BLaER1 (cell line): Measurements from ENCODE around the gene LZIC.

Experiments used
- H3K27ac ChIP-seq: shearing (Covaris generic); formaldehyde crosslinking; 2 replicates; pipeline ENCODE4 v1.8.1; 2022
- H3K27me3 ChIP-seq: shearing (Covaris generic); formaldehyde crosslinking; 2 replicates; pipeline ENCODE4 v1.8.1; 2022
- H3K36me3 ChIP-seq: shearing (Covaris generic); formaldehyde crosslinking; 2 replicates; pipeline ENCODE4 v1.8.1; 2022
- H3K4me1 ChIP-seq: shearing (Covaris generic); formaldehyde crosslinking; 2 replicates; pipeline ENCODE4 v1.8.1; 2022
- H3K4me2 ChIP-seq: shearing (Covaris generic); formaldehyde crosslinking; 2 replicates; pipeline ENCODE4 v1.8.1; 2022
- H3K4me3 ChIP-seq: shearing (Covaris generic); formaldehyde crosslinking; 2 replicates; pipeline ENCODE4 v1.8.1; 2022
- H3K9ac ChIP-seq: shearing (Covaris generic); formaldehyde crosslinking; 2 replicates; pipeline ENCODE4 v1.8.1; 2022
- H3K9me3 ChIP-seq: shearing (Covaris generic); formaldehyde crosslinking; 2 replicates; pipeline ENCODE4 v1.8.1; 2022
- H4K20me1 ChIP-seq: shearing (Covaris generic); formaldehyde crosslinking; 2 replicates; pipeline ENCODE4 v1.8.1; 2022
- Cebpa-rat ChIP-seq: shearing (Covaris generic); IDR thresholded peaks from 2 replicates; pipeline ENCODE4 v1.8.1; 2022

The LZIC gene

DNA sequence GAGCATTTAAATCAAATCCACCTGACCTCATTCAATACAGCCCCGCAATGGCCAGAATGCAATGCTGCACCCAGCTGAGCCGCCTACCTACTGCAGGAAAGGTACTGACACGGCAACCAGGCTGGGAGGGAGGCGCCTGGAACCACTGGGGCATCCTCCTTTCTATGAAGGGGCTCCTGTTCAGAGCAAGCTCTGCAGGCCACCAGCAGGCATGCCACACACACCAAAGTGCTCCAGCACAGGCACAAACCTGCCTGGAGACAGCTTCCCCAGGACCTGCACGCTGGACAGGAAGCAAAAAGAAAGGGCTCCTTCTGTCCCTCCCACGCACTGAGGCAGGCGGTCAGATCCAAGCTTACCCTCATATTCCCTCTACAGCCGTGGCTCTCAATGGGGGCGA lies 54.3 kb downstream of the LZIC start:
- no peak for TF ChIP-seq Cebpa-rat
- H3K4me1 ChIP-seq, result peaks cover 56% of the 10 kb centered on the region
- peak overlapping the region; percentile 86 for H3K4me2 ChIP-seq
- H3K36me3 ChIP-seq, result peaks cover 6% of the 10 kb centered on the region; the same call in 1 of the 2 replicates
- no peak overlapping the region for H3K4me3 ChIP-seq
- H4K20me1 ChIP-seq, result peaks cover 49% of the 10 kb centered on the region
- H3K27ac ChIP-seq, result no peak overlapping the region; the same call in 1 of the 2 replicates
- no peaks in the 10 kb centered on the region for H3K9me3 ChIP-seq
- no peak overlapping the region for H3K9ac ChIP-seq
- no peaks in the 10 kb centered on the region; the same call in 1 of the 2 replicates for H3K27me3 ChIP-seq

DNA sequence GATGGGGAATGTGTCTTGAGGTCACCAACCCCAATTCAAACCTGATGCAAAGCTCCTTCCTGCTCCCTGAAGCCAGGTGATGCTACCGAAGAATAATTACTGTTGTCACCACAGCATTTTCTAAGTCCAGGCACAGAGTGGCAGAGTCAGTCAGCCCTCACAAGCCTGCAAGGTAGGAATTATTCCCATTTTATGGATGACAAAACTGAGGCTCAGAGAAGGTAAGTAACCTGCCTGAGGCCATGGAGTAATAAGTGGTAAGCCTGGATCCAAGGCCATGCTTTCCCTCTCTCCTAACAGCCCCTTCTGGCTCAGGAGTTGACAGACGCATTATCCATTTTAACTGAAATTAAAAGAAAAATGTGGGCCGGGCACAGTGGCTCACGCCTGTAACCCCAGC lies 56.1 kb downstream of the LZIC start:
- Histone ChIP-seq H3K9me3 (no peaks in the 10 kb centered on the region), H3K27me3 (peaks cover 8% of the 10 kb centered on the region; the same call in 1 of the 2 replicates), H4K20me1 (peaks cover 67% of the 10 kb centered on the region), H3K9ac (no peak overlapping the region), H3K4me2 (no peak overlapping the region), H3K4me3 (no peak overlapping the region), H3K27ac (no peak overlapping the region), H3K4me1 (peaks cover 48% of the 10 kb centered on the region), H3K36me3 (peaks cover 6% of the 10 kb centered on the region; the same call in 1 of the 2 replicates)
- TF ChIP-seq Cebpa-rat, result no peak

DNA sequence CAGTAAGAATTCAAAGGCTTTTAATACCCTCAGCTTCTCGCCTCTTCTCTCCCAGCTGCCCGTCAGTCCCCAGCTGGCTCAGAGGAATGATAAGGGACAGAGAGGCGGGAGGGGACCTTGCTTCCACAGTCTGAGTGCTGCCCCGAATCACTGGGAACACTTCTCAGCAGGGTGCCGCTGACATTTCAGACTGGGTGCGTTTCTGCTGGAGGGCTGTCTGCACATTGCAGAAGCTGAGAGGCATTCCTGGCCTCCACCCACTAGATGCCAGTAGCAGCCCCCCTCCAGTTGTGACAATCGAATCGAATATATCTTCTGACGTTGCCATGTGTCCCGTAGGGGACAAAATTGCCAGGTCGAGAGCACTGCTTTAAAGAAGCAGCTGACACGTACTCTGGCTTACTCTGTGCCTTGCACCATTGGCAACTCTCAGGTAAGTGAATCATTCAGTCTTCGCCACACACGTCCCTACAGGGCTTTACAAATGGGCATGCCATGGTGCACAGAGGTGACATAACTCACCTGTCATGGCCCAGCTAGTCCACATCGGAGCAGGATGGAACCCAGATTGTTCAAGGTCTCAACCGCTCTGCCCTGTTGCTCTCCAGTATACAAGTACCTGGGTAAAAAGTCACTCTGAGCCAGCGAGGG lies 57.0 kb downstream of the LZIC start:
- H3K27ac ChIP-seq, result no peak overlapping the region
- H3K27me3 ChIP-seq, result peaks cover 8% of the 10 kb centered on the region; the same call in 1 of the 2 replicates
- H3K4me3 ChIP-seq, result no peak overlapping the region
- no peaks in the 10 kb centered on the region for H3K9me3 ChIP-seq
- H3K36me3 ChIP-seq, result peaks cover 6% of the 10 kb centered on the region; the same call in 1 of the 2 replicates
- H3K4me2 ChIP-seq, result no peak overlapping the region
- H3K4me1 ChIP-seq, result peaks cover 48% of the 10 kb centered on the region
- H4K20me1 ChIP-seq, result peaks cover 75% of the 10 kb centered on the region
- TF ChIP-seq Cebpa-rat, result no peak
- no peak overlapping the region for H3K9ac ChIP-seq

DNA sequence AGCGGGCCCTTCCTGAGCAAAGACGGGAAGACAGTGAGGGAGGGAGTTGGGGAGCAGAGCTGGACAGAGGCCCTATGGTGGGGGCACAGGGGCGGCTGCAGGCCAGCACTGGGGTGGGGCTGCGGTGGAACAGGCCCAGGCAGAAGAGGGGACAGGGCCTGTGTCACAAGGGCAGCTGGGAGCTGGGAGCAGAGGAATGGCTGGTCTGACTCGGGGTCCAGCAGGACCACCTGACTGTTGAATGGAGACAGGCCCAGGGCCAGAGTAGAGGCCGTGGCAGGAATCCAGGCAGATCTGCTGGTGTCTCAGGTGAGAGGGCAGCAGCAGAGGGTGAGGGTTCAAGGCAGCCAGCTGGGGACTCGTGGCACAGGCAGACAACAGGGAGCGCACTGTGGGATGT lies 58.4 kb downstream of the LZIC start:
- Histone ChIP-seq H3K4me3 (no peak overlapping the region), H4K20me1 (peaks cover 80% of the 10 kb centered on the region)

DNA sequence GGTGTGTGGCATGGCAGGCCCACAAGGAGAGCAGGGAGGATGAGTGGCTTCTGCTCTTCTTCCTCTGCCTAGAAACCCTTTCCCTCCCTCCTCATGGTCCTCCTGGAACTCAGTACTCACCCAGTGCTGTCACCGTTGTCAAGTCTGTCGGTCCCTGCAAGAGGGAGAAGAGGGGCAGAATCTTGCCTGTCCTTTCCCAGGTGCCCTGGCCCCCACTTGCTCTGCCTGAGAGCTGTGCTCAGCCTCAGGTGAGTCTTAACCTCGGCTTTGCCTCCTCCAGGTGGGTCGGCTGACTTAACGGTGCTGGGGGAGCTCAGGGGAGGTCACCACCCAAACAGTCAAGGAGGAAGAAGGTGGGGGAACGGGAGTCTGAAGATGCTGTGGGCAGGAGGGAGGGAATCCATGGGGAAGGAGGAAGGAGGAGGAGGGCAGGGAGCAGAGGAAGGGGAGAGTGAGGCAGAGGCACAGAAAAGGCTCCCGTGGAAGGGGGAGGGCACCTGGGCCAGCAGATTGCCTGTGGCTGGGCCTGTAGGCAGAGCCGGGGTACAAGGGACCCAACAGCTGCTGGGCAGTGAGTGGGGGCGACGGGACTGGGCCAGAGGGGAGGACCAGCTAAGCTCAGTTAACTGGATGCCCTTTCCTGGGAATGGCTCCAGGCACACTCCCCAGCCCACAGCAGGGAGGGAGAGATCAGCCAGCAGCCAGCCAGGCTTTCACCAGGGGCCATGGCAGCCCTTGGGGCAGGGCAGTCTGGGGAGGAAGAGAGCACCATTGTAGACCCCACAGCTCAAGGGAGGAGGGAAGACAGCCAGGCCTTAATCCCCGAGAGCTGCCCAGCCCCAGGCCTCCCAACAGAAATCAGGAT lies 59.4 kb downstream of the LZIC start:
- no peak overlapping the region for H3K9ac ChIP-seq
- H3K4me1 ChIP-seq, result peaks cover 30% of the 10 kb centered on the region
- H3K36me3 ChIP-seq, result peaks cover 6% of the 10 kb centered on the region; the same call in 1 of the 2 replicates
- no peak for TF ChIP-seq Cebpa-rat
- no peak overlapping the region for H3K4me2 ChIP-seq
- no peak overlapping the region for H3K27ac ChIP-seq
- peaks cover 14% of the 10 kb centered on the region; the same call in 1 of the 2 replicates for H3K27me3 ChIP-seq
- peaks cover 80% of the 10 kb centered on the region for H4K20me1 ChIP-seq
- no peaks in the 10 kb centered on the region for H3K9me3 ChIP-seq
- H3K4me3 ChIP-seq, result no peak overlapping the region

More for the DNA sequence above, 58.4 kb downstream of the LZIC start:
- Histone ChIP-seq H3K9ac (no peak overlapping the region), H3K4me1 (peaks cover 40% of the 10 kb centered on the region), H3K9me3 (no peaks in the 10 kb centered on the region), H3K27ac (no peak overlapping the region), H3K36me3 (peaks cover 6% of the 10 kb centered on the region; the same call in 1 of the 2 replicates), H3K4me2 (no peak overlapping the region), H3K27me3 (peaks cover 8% of the 10 kb centered on the region; the same call in 1 of the 2 replicates)
- TF ChIP-seq Cebpa-rat, result no peak

DNA sequence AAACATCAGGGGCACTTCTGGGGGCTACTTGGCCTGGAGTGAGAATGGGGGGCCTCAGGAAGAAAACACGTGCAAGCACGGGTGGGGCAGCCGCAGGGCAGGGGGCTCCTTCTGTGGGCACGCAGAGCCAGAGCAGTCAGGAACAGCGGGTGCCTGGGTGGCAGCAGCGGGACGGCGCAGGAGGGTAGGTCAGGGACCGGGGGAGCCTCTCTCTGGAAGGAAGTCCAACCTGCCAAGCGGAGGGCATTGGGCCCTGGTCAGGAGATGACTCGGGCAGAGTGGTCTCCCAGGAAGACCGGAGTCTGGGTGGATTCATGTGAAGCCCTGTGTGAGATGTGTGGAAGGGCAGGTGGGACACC lies 60.3 kb downstream of the LZIC start:
- Histone ChIP-seq H3K9me3 (no peaks in the 10 kb centered on the region), H3K4me2 (peak overlapping the region; percentile 59), H3K36me3 (peaks cover 6% of the 10 kb centered on the region; the same call in 1 of the 2 replicates), H3K9ac (no peak overlapping the region), H3K4me3 (no peak overlapping the region), H3K27me3 (peaks cover 18% of the 10 kb centered on the region; the same call in 1 of the 2 replicates), H3K4me1 (peaks cover 25% of the 10 kb centered on the region), H3K27ac (no peak overlapping the region), H4K20me1 (peaks cover 88% of the 10 kb centered on the region)
- no peak for TF ChIP-seq Cebpa-rat

DNA sequence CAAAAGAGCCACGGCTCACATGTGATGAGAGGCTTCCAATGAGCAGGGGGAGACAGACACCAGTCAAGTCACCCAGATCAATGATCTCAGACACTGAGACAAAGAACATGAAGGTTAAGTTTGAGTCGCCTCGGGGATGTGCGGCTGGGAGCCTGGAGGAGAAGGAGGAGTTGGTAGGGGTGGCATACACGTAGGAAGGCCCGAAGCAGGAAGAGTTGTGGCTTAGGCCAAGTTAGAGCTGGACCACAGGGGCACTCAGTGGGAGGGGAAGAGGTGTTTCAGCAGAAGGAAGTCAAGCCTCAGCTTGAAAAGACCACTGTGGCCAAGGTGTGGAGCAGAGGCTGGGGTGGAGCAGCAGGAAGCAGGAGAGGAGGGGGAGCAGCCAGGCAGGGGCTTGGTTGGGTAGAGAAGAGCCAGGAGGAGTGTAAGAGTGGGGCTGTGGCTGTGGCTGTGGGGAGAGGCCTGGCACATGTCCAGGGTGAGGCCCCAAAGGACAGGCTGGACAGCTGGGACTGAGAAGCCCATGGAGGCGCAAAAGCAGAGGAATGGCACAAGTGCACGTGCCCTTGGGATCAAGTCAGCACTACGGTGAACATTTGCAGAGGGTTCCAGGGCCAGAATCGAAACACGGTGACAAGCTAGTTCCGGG lies 60.8 kb downstream of the LZIC start:
- H3K4me1 ChIP-seq, result peaks cover 25% of the 10 kb centered on the region
- no peaks in the 10 kb centered on the region for H3K9me3 ChIP-seq
- H4K20me1 ChIP-seq, result peaks cover 92% of the 10 kb centered on the region
- H3K27ac ChIP-seq, result no peak overlapping the region
- TF ChIP-seq Cebpa-rat, result no peak
- no peak overlapping the region for H3K4me3 ChIP-seq
- H3K27me3 ChIP-seq, result peaks cover 18% of the 10 kb centered on the region; the same call in 1 of the 2 replicates
- peak overlapping the region; percentile 59 for H3K4me2 ChIP-seq
- peaks cover 6% of the 10 kb centered on the region; the same call in 1 of the 2 replicates for H3K36me3 ChIP-seq
- no peak overlapping the region for H3K9ac ChIP-seq

DNA sequence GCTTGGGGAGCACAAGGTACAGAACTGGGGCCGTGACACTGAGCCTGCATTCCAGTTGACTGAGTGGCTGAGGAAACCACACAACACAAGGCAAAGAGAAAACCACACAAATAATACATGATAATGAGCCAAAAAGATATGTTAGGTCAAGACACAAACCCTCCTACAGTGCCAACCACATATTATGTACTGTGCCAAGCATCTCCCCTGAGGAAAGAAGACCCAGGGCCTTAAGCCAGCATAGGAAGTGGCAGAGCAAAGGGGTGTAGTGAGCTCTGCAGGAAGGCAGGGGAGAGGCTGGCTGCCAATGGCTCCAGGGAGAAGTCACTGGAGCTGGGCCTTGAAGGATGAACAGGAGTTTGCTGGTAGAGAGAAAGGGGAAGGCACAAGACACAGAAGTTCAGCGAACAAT lies 61.3 kb downstream of the LZIC start:
- no peak overlapping the region for H3K9ac ChIP-seq
- peak overlapping the region; percentile 59 for H3K4me2 ChIP-seq
- no peak for TF ChIP-seq Cebpa-rat
- H3K4me1 ChIP-seq, result peaks cover 25% of the 10 kb centered on the region
- peaks cover 92% of the 10 kb centered on the region for H4K20me1 ChIP-seq
- H3K36me3 ChIP-seq, result peaks cover 2% of the 10 kb centered on the region; the same call in 1 of the 2 replicates
- H3K27ac ChIP-seq, result no peak overlapping the region
- H3K4me3 ChIP-seq, result no peak overlapping the region
- H3K27me3 ChIP-seq, result peaks cover 18% of the 10 kb centered on the region; the same call in 1 of the 2 replicates
- no peaks in the 10 kb centered on the region for H3K9me3 ChIP-seq
